Lung (tissue), 12 donors: ENCODE measurements around the gene CFAP45. TPM values are rescaled to one million over a fixed set of nuclear protein-coding genes. Genes with fewer than 3 reads are reported as not detected.
A peak's percentile ranks its signal among the peaks of the same experiment; 100 is the strongest.

Experiments
- ATAC-seq: fragments of 200-7000 bp; cut with Tn5 transposase; one replicate; pipeline ENCODE4 v1.9.1; 2020; ENCODE audit warnings: moderate number of reproducible peaks; ENCODE audit not compliant: insufficient read depth, low FRiP score
- DNase-seq, 3 donors: peaks; one replicate each; pipeline ENCODE4 v3.0.0-alpha.2; 2013 to 2017
- H3K27ac ChIP-seq, 2 donors: one replicate each; pipeline ENCODE4 v1.5.1; 2013; ENCODE audit warnings: mild to moderate bottlenecking in 2 of 2, moderate library complexity in 2 of 2, control low read depth in 1 of 2, inconsistent platforms in 1 of 2, low read depth in 1 of 2, low read length in 1 of 2
- H3K27me3 ChIP-seq, 3 donors: one replicate each; pipeline ENCODE4 v1.5.1; 2013; ENCODE audit warnings: low read length in 2 of 3; ENCODE audit not compliant: control insufficient read depth in 3 of 3, insufficient read depth in 3 of 3
- H3K36me3 ChIP-seq, 4 donors: one replicate each; pipeline ENCODE4 v1.5.1; 2013; ENCODE audit warnings: low read length in 4 of 4, mild to moderate bottlenecking in 1 of 4, moderate library complexity in 1 of 4; ENCODE audit not compliant: control insufficient read depth in 4 of 4, insufficient read depth in 4 of 4
- H3K4me1 ChIP-seq, 5 donors: one replicate each; pipeline ENCODE4 v1.5.1; 2013; ENCODE audit warnings: low read length in 5 of 5, mild to moderate bottlenecking in 2 of 5, moderate library complexity in 1 of 5; ENCODE audit not compliant: control insufficient read depth in 5 of 5, insufficient read depth in 5 of 5
- H3K4me3 ChIP-seq: one replicate; pipeline ENCODE4 v1.5.1; 2013; ENCODE audit warnings: mild to moderate bottlenecking, control low read depth, moderate library complexity
- H3K9ac ChIP-seq, 2 donors: one replicate each; pipeline ENCODE4 v1.5.1; 2013; ENCODE audit warnings: low read length in 2 of 2, control low read depth in 1 of 2; ENCODE audit not compliant: insufficient read depth in 1 of 2
- H3K9me3 ChIP-seq, 4 donors: one replicate each; pipeline ENCODE4 v1.5.1; 2013; ENCODE audit warnings: low read length in 3 of 4, mild to moderate bottlenecking in 1 of 4, moderate library complexity in 1 of 4; ENCODE audit not compliant: control insufficient read depth in 4 of 4, insufficient read depth in 3 of 4
- CTCF ChIP-seq: IDR thresholded peaks from 2 replicates; pipeline ENCODE4 v1.5.1; 2012; ENCODE audit warnings: mild to moderate bottlenecking; ENCODE audit errors: control extremely low read depth, extremely low read depth
- WGBS, 2 donors: extraction: QIAGEN DNeasy Blood & Tissue Kit; methylation state at CpG; one replicate each; pipeline ENCODE4 v1.1.7; 2013; 5-methylcytosine and 5-hydroxymethylcytosine counted together
- polyA plus RNA-seq, 2 donors: library from polyadenylated mRNA; stranded (reverse); fragments of 200-250 nt; gene quantifications; one replicate each; pipeline ENCODE4 v1.2.1, GENCODE V29; 2013
- total RNA-seq, 2 donors: library from RNA; depleted of rRNA in 1 of 2; stranded (reverse); fragments of >200 nt in 1 of 2; gene quantifications; one replicate each; pipeline ENCODE4 v1.2.1, GENCODE V29; 2014 to 2021
- donor health status: control.
- donor health status: control.
- donor health status: Bipolar disorder and iron deficiency.
- donor health status: healthy.
- donor health status: DM: yes; HTN: yes; CAD: no.

The CFAP45 gene
- total and polyA plus RNA-seq, 4 donors, result 9.4 to 29.5 (median 13.1) TPM

DNA sequence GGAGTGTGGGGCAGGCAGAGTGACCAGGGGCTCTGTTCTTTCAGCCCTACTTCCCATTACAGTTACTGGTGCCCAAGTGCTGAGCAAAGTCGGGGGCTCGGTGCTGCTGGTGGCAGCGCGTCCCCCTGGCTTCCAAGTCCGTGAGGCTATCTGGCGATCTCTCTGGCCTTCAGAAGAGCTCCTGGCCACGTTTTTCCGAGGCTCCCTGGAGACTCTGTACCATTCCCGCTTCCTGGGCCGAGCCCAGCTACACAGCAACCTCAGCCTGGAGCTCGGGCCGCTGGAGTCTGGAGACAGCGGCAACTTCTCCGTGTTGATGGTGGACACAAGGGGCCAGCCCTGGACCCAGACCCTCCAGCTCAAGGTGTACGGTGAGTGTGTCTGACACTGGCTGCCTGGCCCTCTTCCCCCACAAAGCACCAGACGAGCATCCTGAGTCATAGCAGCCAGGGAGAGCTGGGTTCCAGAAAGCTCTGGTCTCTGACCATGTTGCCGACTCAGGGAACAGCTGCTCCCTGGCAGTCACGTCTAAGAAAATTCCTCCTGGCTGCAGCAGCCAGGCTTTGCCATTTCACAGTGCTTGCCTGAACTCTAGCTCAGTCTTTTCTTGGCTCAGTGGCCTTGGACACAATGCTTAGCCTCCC lies 70.0 kb downstream of the CFAP45 start:
- Histone ChIP-seq H3K4me1 (peaks cover 0 to 23% (median 0%) of the 10 kb centered on the region in 5 donors), H3K36me3 (peaks cover 0 to 4% (median 0%) of the 10 kb centered on the region in 4 donors), H3K4me3 (no peak overlapping the region), H3K27ac (no peak overlapping the region), H3K9me3 (no peaks in the 10 kb centered on the region), H3K9ac (no peak overlapping the region), H3K27me3 (no peaks in the 10 kb centered on the region)
- no peak for TF ChIP-seq CTCF
- DNase-seq, result peak; percentile 42 to 60 (median 47)
- ATAC-seq, result no peak
- WGBS, 2 donors, result 84 to 92% methylated on average over 18 of the region's 18 CpGs

DNA sequence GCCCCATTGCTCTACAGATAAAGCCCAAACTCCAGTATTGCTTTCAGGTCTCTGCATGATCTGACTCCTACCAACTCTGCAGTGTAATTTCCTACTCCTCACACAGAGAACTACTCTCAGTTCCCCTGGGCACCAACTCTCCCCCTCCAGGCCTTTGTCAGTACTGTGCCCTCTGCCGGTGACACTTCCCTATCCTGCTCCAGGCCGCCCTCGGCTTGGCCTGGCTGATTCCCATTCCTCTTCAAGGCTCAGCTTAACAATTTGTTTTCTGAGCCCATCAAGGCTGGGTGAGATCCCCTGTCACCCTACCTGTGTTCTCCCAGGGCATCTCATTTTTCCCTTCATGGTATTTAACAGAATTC lies 70.7 kb downstream of the CFAP45 start:
- peaks cover 0 to 23% (median 0%) of the 10 kb centered on the region in 5 donors for H3K4me1 ChIP-seq
- no peak for TF ChIP-seq CTCF
- no peaks in the 10 kb centered on the region for H3K9me3 ChIP-seq
- no peaks in the 10 kb centered on the region for H3K27me3 ChIP-seq
- H3K9ac ChIP-seq, result no peak overlapping the region
- no peak overlapping the region for H3K4me3 ChIP-seq
- peaks cover 0 to 4% (median 0%) of the 10 kb centered on the region in 4 donors for H3K36me3 ChIP-seq
- no peak overlapping the region for H3K27ac ChIP-seq
- ATAC-seq (peak; percentile 59), DNase-seq (peak in 2 of 3 donors; percentile 34 to 41)
- whole genome bisulfite sequencing, 2 donors, result 6 to 36% methylated on average over 3 of the region's 3 CpGs

DNA sequence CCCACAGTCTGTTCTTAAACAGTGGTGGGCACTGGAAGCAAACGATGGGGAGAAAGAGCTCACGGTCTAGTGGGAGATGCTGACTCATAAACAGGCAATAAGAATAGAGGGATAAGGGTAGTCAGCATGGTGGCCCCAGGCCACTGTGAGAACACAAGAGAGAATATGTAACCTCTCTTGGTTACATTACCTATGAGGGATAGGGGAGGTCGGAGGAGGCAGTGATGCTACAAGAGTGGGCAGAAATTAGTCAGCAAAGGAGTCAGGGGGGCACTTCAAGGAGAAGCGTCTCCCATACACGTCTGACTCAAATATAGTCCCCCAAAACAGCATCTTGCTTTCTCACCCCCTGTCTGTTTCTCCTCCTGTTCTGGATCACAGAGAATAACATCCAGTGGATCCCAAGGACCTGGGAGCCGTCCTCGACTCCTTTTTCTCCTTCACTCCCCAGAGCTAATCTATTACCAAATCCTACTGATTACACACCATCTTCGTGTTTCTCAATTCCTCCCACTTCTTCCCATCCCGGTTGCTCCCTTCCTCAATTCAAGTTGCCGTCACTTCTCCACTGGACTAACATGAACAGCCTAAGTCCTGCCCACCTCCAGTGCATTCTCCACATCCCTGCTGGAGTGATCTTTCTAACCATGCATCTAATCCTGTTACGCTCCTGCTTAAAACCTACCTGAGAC lies 71.2 kb downstream of the CFAP45 start:
- DNase-seq (no peak), ATAC-seq (no peak)
- Histone ChIP-seq H3K4me1 (peaks cover 0 to 23% (median 0%) of the 10 kb centered on the region in 5 donors), H3K36me3 (no peaks in the 10 kb centered on the region), H3K9ac (no peak overlapping the region), H3K27ac (no peak overlapping the region), H3K4me3 (no peak overlapping the region), H3K9me3 (no peaks in the 10 kb centered on the region), H3K27me3 (no peaks in the 10 kb centered on the region)
- no peak for TF ChIP-seq CTCF
- 62 to 77% methylated on average over 11 of the region's 11 CpGs for WGBS, 2 donors
